HG03439 (cell line): ENCODE data around the gene TEX35.

Source experiments
- ATAC-seq: cut with Tn5 transposase; IDR thresholded peaks from one replicate; pipeline ENCODE4 v1.9.1; 2021; ENCODE audit warnings: mild to moderate bottlenecking, moderate library complexity; ENCODE audit not compliant: unreplicated experiment

Gene TEX35

GRCh38 chr1:178513278-178513983, 522 bp downstream of the TEX35 start:
- ATAC-seq = no peak

GRCh38 chr1:178516110-178516509, 3.2 kb downstream of the TEX35 start:
- ATAC-seq = no peak

GRCh38 chr1:178518894-178519293, 6.0 kb downstream of the TEX35 start:
- no peak for ATAC-seq

GRCh38 chr1:178520803-178521202, 7.9 kb downstream of the TEX35 start:
- no peak for ATAC-seq

DNA sequence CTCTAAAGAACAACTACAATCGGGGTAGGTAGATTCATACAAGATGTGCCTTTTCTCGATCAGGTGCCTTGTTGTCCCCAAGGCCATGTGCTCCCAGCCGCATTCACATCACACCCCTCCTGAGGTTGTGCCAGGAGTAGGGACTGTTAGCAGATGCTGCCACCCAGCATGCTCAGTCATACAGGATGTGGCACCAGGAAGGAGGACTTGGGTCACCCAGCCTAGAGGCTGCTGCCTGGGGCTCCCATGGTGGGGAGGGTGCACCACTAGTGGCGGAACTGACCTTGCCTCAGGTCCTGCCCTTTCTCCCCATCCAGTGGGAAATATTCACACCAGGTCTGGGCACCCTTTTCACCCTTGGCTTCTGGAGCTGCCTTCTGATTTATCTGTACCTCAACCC, 8.3 kb downstream of the TEX35 start:
- ATAC-seq = no peak

- no peak for ATAC-seq
Observed at GRCh38 chr1:178527117-178527516, 14.2 kb downstream of the TEX35 start.

DNA sequence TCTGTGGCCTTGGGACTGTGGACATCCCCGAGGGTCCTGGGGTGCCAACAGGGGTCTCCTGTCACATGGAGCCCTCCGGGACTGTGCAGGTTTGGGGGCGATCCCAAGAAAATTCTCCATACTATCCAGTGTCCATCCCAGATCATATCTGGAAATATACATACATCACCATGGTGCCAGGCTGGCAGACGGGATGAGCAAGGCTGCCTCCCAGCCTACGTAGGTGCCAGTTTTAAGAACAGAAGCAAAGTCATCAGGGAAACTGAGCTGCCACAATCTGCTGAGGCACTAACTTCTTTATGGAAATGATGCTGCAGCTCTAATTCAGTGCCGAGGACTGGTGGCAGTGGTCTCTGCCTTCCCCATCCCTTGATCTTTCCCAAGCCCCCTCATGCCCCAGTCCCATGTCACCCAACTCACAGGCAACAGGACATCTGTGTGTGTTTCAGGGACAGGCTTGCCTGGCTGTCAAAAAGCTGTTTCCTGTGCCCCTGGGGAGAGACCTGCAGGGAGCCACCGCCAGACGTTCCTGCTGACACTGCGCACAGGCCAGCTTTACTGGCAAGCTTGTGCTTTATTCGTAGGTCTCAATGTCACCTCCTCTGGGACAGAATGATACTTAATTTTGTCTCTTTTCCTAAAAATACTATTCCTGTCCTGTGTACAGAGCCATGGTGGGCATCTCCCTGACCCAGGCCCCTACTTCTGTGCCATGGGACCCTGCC, 15.5 kb downstream of the TEX35 start:
- no peak for ATAC-seq

DNA sequence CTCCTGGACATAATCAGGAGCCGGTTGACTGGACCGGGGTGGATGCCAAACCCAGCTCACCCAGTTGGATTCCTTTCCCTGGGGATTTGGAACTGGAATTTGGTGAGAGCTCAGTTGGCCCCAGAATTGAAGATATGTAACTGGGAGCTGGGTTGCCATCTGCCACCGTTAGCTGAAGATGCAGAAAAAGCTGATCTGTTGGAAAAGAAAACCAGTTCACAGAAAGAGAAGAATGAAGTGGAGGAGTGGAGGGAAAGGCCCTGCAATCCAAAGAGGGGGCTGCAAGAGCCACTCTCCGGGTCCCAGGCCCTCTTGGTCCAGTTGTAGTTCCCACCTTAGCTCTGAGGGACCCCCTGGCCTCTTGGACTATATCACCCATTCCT, 16.0 kb downstream of the TEX35 start:
- ATAC-seq = no peak

DNA sequence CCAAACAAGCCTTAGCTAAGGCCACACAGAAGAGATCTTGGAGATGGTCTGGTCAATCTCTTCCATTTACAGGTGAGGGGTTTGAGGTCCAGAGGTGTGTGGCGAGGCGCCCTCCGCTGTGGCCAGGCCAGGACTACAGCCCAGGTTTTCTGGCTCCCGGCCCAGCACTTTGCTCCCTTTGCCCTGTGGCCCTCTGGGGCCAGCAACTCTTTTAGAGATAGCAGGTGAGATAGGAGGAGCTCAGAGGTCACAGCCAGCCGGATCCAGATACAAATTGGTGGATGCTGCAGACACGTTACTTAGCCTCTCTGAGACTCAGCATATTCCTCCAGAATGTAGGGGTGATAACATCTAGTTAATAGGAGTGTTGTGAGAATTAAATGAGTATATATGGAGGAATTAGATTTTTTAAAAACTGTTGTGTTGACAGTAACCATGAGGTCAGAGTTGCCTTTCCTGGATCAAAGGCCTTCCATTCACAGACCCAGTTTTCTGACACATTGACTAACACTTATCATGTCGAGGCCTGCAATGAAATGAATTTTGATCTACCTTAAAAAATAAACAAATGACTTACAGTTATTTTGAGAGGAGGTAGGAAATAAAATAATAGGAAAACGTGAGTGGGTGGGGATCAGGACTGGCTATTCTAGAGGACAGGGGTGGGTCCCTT, 16.6 kb downstream of the TEX35 start:
- ATAC-seq = no peak

DNA sequence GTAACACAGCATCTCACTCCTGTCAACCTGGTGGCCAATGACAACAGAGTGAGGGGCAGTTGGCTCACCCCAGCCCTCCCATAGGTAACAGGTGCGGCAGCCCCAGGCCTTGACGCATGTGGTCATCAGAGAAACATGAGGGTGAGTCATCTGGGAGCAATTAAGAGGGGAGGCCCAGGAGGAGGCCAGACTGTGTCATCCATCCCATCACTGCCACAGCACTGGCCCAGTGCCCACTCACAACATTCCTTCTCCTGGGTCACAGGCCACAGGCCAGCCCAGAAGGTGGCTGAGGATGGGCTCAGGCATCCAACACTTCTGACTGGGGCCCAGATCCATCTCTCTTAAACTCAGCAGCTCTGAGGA, 17.1 kb downstream of the TEX35 start:
- ATAC-seq = no peak

DNA sequence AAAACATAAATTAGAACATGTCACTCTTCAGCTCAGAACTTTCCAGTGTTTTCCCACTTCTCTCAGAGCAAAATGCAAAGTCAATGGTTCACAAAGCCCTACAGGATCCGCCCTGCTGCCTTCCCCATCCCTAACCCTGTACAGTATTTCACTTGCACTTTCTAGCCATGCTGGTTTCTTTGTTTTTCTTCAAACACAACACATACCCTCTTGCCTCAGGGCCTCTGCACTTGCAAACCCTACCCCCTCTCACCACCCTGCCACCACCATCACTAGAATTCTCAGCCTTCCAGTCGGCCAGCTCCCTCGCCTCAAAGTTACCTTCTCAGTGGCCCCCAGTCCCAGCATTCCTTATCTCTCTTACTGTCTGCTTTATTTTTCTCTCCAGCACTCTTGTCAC, 17.6 kb downstream of the TEX35 start:
- ATAC-seq = no peak

- ATAC-seq = peak; percentile 12
Observed at GRCh38 chr1:178531887-178532286, 19.0 kb downstream of the TEX35 start.

GRCh38 chr1:178532392-178532791, 19.5 kb downstream of the TEX35 start:
- ATAC-seq = peak; percentile 70

DNA sequence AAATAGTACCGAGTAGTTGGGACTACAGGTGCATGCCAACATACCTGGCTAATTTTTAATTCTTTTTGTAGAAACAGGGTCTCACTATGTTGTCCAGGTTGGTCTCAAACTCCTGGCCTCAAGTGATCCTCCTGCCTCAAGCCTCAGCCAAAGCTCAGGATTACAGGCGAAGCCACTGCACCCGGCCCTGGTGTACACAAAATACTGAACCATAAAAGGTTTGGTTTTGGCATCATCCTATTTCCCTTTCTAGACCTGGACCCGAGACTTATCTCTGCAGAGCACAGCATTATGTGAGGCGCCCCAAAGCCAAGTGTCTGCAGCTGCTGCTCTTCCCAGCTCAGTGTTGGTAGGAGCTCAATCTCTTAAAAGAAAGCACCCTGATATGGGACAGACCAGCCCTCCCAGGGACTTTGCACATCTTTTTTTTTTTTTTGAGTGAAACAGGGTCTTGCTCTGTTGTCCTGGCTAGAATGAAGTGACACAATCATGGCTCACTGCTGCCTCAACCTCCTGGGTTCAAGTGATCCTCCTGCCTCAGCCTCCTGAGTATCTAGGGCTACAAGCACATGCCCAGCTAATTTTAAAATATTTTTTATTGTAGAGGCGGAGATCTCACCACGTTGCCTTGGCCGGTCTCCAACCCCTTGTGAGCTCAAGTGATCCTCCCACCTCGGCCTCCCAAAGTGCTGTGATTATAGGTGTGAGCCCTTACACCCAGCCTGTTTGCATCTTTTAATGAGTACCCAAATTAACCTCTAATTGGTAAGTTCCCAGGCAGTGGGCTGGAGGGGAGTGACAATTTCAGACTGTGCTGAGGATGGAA, 20.4 kb downstream of the TEX35 start:
- no peak for ATAC-seq

- ATAC-seq = no peak
Observed at GRCh38 chr1:178534137-178534868, 21.4 kb downstream of the TEX35 start.

- ATAC-seq = no peak
Observed at GRCh38 chr1:178536329-178536728, 23.4 kb downstream of the TEX35 start.

- no peak for ATAC-seq
Observed at GRCh38 chr1:178536844-178537371, 24.0 kb downstream of the TEX35 start.

- ATAC-seq = no peak
Observed at GRCh38 chr1:178537382-178538090, 24.6 kb downstream of the TEX35 start.

DNA sequence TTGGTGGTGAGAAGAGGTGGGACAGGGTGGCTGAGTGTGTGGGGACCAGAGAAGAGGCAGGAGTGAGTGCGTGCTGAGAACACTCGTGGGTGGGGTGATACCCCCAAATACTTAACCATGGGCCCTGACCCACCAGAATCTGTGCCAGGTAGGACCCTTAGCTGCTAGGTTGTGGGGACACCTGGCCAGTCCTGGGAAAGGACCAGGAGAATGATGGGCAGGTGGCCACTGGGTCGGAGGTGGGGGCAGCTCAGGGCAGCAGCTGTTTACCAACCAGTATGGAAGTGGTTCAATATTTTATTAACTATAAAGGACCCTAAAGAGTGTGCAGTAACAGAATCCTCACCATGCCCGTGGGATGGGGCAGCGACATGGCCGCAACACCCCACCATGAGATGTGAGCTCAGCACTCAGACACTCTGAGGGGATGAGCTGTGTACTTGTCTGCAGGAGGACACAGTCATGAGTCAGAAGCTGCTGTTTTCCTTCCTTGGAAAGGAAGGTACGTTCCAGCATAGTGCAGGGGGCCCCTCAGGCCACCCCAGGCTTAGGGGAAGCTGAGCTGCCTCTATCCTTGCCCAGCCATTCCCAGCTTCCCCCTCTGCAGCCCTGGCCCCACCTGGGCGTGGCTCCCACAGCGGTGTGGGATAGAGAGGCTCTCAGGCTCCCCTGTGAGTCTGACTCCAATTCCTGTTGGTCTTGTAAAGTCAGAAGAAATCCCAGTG, 25.4 kb downstream of the TEX35 start:
- no peak for ATAC-seq
